Adrenal gland (tissue), 5 donors: Measurements from ENCODE around the gene SERPINB3.

Experiments
- POLR2A ChIP-seq, 2 donors: fragments of 450-650 bp; IDR thresholded peaks; one replicate each; pipeline ENCODE4 v1.6.1; 2017; ENCODE audit warnings: antibody characterized with exemption in 2 of 2, mild to moderate bottlenecking in 2 of 2, moderate library complexity in 1 of 2
- TF ChIP-seq, protein P1 (sequence below), 6 experiments: fragments of 450-650 bp in 4 of 6; fragments of 200-600 bp in 2 of 6; sonication (generic) in 1 of 6; IDR thresholded peaks; 1 replicate in 5 of 6; 2 replicates in 1 of 6; pipeline versions ENCODE4 v1.5.1 to v1.8.0; 2016 to 2021; ENCODE audit warnings: antibody characterized with exemption in 6 of 6, mild to moderate bottlenecking in 2 of 6, moderate library complexity in 1 of 6
- donor health status: DM: no; HTN: no; CAD: no.

DNA sequence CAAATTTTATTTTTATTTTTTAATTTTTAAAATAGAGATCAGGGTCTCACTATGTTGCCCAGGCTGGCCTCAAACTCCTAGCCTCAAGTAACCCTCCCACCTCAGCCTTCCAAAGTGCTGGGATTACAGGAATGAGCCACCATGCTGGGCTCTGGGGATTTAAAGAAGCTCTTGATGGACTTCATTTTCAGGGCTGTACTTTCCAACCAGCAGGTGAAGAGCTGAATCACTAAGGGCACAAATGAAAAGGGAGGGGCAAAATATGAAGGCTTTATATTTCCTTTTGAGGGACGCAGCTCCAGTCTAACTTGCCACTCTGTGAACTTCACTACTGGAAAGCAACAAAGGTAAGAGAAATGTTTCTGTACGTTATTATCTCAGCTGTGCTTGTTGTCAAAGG, 41.0 kb upstream of the SERPINB3 start, which contains the start of gene SERPINB11:
- TF ChIP-seq, protein P1, sequence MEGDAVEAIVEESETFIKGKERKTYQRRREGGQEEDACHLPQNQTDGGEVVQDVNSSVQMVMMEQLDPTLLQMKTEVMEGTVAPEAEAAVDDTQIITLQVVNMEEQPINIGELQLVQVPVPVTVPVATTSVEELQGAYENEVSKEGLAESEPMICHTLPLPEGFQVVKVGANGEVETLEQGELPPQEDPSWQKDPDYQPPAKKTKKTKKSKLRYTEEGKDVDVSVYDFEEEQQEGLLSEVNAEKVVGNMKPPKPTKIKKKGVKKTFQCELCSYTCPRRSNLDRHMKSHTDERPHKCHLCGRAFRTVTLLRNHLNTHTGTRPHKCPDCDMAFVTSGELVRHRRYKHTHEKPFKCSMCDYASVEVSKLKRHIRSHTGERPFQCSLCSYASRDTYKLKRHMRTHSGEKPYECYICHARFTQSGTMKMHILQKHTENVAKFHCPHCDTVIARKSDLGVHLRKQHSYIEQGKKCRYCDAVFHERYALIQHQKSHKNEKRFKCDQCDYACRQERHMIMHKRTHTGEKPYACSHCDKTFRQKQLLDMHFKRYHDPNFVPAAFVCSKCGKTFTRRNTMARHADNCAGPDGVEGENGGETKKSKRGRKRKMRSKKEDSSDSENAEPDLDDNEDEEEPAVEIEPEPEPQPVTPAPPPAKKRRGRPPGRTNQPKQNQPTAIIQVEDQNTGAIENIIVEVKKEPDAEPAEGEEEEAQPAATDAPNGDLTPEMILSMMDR (IDR thresholded peaks at IDR 0.05) = no peak
- no peak for TF ChIP-seq POLR2A (IDR thresholded peaks at IDR 0.05)
